T47D (cell line): ENCODE results near the gene TBC1D9.

Source experiments
- DNase-seq, 2 experiments: peaks; one replicate each; pipeline versions ENCODE4 v3.0.0 to v3.0.0-alpha.2; 2011 to 2012; ENCODE audit warnings: low read depth in 1 of 2, low spot score in 1 of 2
- JUND ChIP-seq: IDR thresholded peaks from 2 replicates; pipeline ENCODE4 v1.6.1; 2012; ENCODE audit warnings: low read depth
- in situ Hi-C: cut with HindIII; loops from 2 replicates; pipeline ENCODE4 v1.10.0; 2016; ENCODE audit warnings: low sequenced_read_pairs, low pct_unique_long_range_greater_than_20kb

The TBC1D9 gene

GRCh38 chr4:140641789-140642439 is 114.3 kb downstream of the TBC1D9 start:
- no peak for TF ChIP-seq JUND
- in situ Hi-C loops = no loop called here
- DNase-seq = no peak

DNA sequence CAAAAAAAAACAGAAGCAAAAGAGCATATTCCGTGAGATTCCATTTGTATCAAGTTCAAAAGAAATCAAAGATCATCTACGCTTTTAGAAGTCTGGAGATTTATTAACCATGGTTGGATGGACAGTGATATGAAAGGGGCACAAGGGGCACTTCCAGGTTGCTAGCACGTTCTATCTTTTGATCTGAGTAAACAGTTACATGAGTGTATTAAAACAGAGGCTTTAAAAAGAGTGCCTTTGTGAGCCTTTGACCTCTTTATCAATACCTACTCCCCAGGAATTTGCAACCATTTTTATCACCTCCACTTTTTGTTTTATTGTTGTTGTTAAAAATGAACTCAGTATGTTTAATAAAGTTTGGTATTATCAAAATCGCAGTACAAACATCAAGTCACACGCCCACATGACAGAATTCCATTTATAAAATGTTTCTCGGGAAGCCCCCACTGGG is 115.1 kb downstream of the TBC1D9 start:
- DNase-seq = no peak
- in situ Hi-C loops = no loop called here
- TF ChIP-seq JUND = no peak

DNA sequence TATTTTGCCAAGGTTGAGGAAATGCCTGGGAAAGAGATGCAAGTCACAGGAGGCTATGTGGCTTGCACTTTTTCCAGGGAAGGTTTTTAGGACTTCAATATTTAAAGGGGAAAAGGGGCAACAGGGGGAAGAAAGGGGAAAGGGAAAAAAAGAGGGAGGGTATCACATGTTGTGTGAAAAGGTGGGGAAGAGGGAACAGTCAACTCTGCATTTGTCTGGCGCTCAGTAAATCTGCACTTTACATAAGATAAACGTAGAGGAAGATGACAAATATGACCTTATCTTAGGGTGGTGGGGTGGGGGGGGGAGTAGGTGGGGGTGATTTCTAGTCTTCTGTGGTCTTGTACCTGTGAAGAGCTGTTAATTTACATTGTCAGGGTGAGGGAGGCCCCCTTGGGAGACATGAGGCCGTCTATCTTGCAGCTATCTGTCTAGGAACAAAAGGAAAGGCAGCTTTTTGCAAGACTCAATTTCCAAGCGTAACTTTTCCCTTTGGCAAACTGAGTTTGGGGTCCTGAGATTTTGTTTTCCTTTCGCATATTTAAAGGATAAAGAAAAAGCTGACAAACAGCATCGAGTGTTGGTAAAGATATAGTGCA is 115.9 kb downstream of the TBC1D9 start:
- in situ Hi-C loops = no loop called here
- no peak for DNase-seq

DNA sequence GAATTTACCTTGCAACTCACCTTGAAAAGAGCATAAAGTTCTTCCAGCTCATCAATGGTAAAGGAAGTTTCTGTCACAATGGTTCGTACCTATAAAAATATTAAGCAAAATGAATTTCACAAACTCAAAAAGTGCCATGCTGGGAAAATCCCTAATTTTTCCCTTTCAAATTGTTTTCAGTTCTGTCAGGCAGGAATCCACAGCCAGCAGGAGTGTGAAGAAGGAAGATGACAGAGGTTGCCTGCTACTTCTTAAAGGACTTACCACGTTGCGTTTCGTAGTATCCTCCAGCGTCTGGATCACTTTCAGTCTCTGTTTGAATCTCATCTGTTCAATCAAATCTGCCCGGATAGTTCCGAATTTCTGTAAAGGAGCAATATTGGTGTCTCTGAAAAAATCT is 117.1 kb downstream of the TBC1D9 start:
- DNase-seq = no peak
- no peak for TF ChIP-seq JUND
- in situ Hi-C loops = no loop called here

More for the DNA sequence above, 115.9 kb downstream of the TBC1D9 start:
- TF ChIP-seq JUND = no peak

- peak; percentile 30 to 65 for DNase-seq
- no peak for TF ChIP-seq JUND
- in situ Hi-C loops = no loop called here
These were observed 118.3 kb downstream of the TBC1D9 start for GRCh38 chr4:140637836-140638235.

DNA sequence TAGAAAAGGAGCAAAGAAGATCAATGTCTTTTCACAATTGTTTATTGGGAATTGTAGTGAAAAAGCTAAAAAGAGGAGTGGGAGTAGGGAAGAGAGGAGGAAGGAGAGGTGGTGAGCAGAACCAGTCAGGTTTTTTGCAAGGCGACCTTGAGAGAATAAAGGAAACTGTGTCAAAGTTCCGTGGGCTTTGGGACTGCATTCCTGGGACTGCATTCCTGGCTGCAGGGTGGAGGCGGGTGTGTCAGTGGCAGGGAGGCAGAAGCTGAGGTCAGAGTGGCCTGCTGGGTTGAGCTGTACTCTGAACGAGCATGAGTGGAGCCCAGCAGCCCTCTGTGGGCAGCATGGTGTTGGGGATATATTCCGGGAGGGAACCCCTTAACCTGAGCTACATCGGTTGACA is 120.6 kb downstream of the TBC1D9 start:
- peak; percentile 35 to 77 for DNase-seq
- in situ Hi-C loops = no loop called here
- TF ChIP-seq JUND = no peak

GRCh38 chr4:140633951-140634350 is 122.2 kb downstream of the TBC1D9 start:
- no peak for TF ChIP-seq JUND
- no peak for DNase-seq
- in situ Hi-C loops = no loop called here

- TF ChIP-seq JUND = no peak
- in situ Hi-C loops = no loop called here
- no peak for DNase-seq
These were observed 123.1 kb downstream of the TBC1D9 start for GRCh38 chr4:140633124-140633523.

- in situ Hi-C loops = no loop called here
- DNase-seq = no peak
- no peak for TF ChIP-seq JUND
These were observed 125.9 kb downstream of the TBC1D9 start for GRCh38 chr4:140630246-140630645.

- TF ChIP-seq JUND = no peak
- in situ Hi-C loops = no loop called here
- DNase-seq = no peak
These were observed 128.2 kb downstream of the TBC1D9 start for GRCh38 chr4:140628016-140628415.

DNA sequence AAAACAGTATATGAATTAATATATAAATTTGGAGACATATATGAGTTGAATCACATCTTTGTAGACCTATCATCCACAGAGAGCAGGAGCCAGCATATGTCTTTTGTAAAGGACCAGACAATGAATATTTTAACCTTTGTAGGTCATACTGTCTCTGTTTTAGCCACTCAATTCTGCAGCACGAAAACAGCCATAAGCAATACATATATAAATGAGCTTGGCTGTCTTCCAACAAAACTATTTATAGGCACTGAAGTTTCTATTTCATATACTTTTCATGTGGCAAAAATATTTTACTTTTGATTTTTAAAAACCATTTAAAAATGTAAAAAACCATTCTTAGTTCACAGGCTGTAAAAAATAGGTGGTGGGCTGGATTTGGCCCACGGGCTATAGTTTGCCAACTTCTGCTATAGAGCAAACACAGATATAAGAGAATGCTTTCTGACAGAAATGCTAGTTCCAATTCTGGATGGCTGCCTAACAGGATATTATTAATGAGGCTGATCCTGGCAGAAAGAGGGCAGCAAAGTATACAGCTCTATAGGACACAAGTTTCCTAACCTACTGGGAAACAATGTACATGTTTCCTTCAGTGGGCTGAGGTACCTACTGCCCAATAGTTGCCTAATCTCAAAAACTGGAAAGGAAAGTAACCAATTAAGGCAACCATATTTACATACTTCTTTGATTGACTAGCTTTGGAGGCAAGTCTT is 129.4 kb downstream of the TBC1D9 start:
- in situ Hi-C loops = no loop called here
- no peak for TF ChIP-seq JUND
- DNase-seq = no peak

DNA sequence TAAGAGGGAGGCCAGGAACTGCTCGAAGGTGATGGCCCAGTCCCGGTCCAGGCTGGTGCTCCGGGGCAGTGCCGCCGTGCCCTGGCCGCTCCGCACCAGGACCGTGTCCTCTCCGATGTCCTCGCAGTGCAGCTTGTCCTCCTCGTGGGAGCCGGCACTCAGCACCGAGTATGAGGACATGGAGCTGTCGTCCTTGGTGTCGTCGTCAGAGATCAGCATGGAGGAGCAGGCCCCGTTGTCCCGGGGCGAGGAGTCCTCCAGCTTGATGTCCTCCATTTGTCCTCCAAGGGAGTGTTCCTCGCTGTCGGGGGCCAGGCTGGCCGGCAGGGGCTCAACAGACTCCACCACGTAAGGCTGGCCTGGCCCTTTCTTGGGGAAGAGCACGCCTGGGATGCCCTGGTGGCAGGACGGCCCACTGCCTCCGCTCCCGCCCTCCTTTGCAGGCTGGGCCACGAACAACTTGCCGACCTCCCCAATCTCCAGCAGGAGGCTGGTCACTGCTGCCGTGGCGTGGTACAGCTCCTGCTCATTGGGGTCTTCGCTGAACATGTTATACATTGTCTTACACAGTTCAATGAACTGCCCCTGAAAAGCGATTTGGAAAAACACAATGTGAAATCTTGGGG is 133.7 kb downstream of the TBC1D9 start:
- in situ Hi-C loops = no loop called here
- TF ChIP-seq JUND = no peak
- no peak for DNase-seq

- TF ChIP-seq JUND = no peak
- in situ Hi-C loops = no loop called here
These were observed 135.0 kb downstream of the TBC1D9 start for GRCh38 chr4:140621161-140621560.

More at GRCh38 chr4:140621161-140621560, 135.0 kb downstream of the TBC1D9 start:
- DNase-seq = no peak
